ENCODE data around the gene ITGA4. TPM values are rescaled to one million over a fixed set of nuclear protein-coding genes. Genes with fewer than 3 reads are reported as not detected.

Gene ITGA4
- total and polyA plus RNA-seq, 2 donors (not counting 3 experiments of a cell fraction or from before 2014, with no cell fraction given), result 1.5 to 2.8 TPM

GRCh38 chr2:181465676-181466375, 8.6 kb downstream of the ITGA4 start:
- no peak overlapping the region for H2AFZ ChIP-seq (ENCODE audit: low read depth, low read length)
- no peaks in the 10 kb centered on the region for H4K20me1 ChIP-seq (replicated peaks; ENCODE audit: control insufficient read depth, extremely low read depth, insufficient read depth, low read length)
- DNase-seq (ENCODE audit: low read depth, low spot score) (no peak), FAIRE-seq (no peak)
- no peak overlapping the region for H3K9ac ChIP-seq (replicated peaks; ENCODE audit: extremely low read depth, insufficient read depth, low read length)
- TF ChIP-seq MAX (IDR thresholded peaks at IDR 0.05; ENCODE audit: insufficient read depth, insufficient read length) (no peak), MYC (IDR thresholded peaks at IDR 0.05; ENCODE audit: low read depth, low read length) (no peak), FOS (IDR thresholded peaks at IDR 0.05; ENCODE audit: borderline replicate concordance, insufficient read depth, low read length) (no peak), GATA2 (IDR thresholded peaks at IDR 0.05; ENCODE audit: insufficient read depth, insufficient read length, low read depth, low read length) (no peak), POLR2AphosphoS5 (IDR thresholded peaks at IDR 0.05; ENCODE audit: insufficient read depth, low read depth, low read length) (no peak), POLR2A (IDR thresholded peaks at IDR 0.05; ENCODE audit: low read depth, low read length) (no peak), JUN (IDR thresholded peaks at IDR 0.05; ENCODE audit: borderline replicate concordance, insufficient read depth, insufficient read length, low read depth) (no peak), CTCF (IDR thresholded peaks at IDR 0.05; ENCODE audit: extremely low read depth in 1 of 2, insufficient read depth in 1 of 2, low read depth in 1 of 2, low read length in 2 of 2) (no peak), EZH2 (IDR thresholded peaks at IDR 0.05; ENCODE audit: borderline replicate concordance, low read depth, low read length, severe bottlenecking) (no peak)
- no peak overlapping the region for H3K4me3 ChIP-seq (replicated peaks in 1 of 3; ENCODE audit: insufficient read depth in 1 of 3, low read depth in 1 of 3, low read length in 3 of 3)
- H3K79me2 ChIP-seq (ENCODE audit: control insufficient read depth, insufficient read depth, low read length), result no peaks in the 10 kb centered on the region
- H3K4me1 ChIP-seq (ENCODE audit: control insufficient read depth, extremely low read depth, insufficient read depth, low read length), result no peaks in the 10 kb centered on the region
- H3K27me3 ChIP-seq (ENCODE audit: control insufficient read depth in 2 of 2, insufficient read depth in 2 of 2, low read length in 2 of 2), result peaks cover 4 to 13% of the 10 kb centered on the region in 2 experiments
- no peaks in the 10 kb centered on the region for H3K9me3 ChIP-seq (replicated peaks; ENCODE audit: control insufficient read depth, insufficient read depth, low read length)
- no peak overlapping the region for H3K27ac ChIP-seq (ENCODE audit: insufficient read depth, low read depth, low read length)
- dilution Hi-C loops (cut with MboI; ENCODE audit: extremely low pct_ligation_motif_present, low sequenced_read_pairs) (no loop called here), intact Hi-C loops (cut with micrococcal nuclease) (loop anchor here (1.0 to 2.0 kb wide), 4 partner anchors 249 to 1342 kb away; no protein-coding TSS in a partner anchor)
- POLR2A ChIA-PET, result no interaction called here
- no peaks in the 10 kb centered on the region for H3K36me3 ChIP-seq (ENCODE audit: control insufficient read depth in 2 of 2, extremely low read depth in 1 of 2, insufficient read depth in 2 of 2, low read length in 2 of 2)
- no TSS peak for BruUV-seq (replicated peaks)
- CTCF ChIA-PET, result interaction anchor here (0.6 to 4.3 kb wide), 49 partner anchors 8 to 1469 kb away, joined by 3 to 148 read pairs (median 4); partner anchors contain the start of genes ITGA4 and UBE2E3
- no peak overlapping the region for H3K4me2 ChIP-seq (ENCODE audit: insufficient read depth, low read length)
- H3K9me1 ChIP-seq (replicated peaks; ENCODE audit: control insufficient read depth, extremely low read depth, insufficient read depth, low read length), result no peaks in the 10 kb centered on the region

All from endothelial cell of umbilical vein (primary cell).